LoVo (cell line): Measurements from ENCODE around the gene TTC31.

Experiments
- DNase-seq: peaks from one replicate; pipeline ENCODE4 v3.0.0-alpha.2; 2016; ENCODE audit warnings: low spot score

Gene TTC31

GRCh38 chr2:74526649-74527230 lies 43.9 kb downstream of the TTC31 start:
- DNase-seq, result no peak

- DNase-seq, result no peak
Measured at GRCh38 chr2:74527741-74528140, 44.9 kb downstream of the TTC31 start.

GRCh38 chr2:74528600-74529356 lies 45.9 kb downstream of the TTC31 start:
- DNase-seq, result no peak

GRCh38 chr2:74529357-74530238 lies 46.7 kb downstream of the TTC31 start, which contains the start of the genes AUP1 and HTRA2:
AUP1 (minus strand) TSS chr2:74529706; CDS start chr2:74529629, 77 bp downstream.
HTRA2 (plus strand) TSS chr2:74529933; CDS start chr2:74530007, 74 bp downstream.
- peak; percentile 99 for DNase-seq

- peak; percentile 33 for DNase-seq
Measured at GRCh38 chr2:74530239-74531187, 47.6 kb downstream of the TTC31 start.

- DNase-seq, result no peak
Measured at GRCh38 chr2:74531666-74532065, 48.8 kb downstream of the TTC31 start.

- DNase-seq, result peak; percentile 22
Measured at GRCh38 chr2:74532222-74532621, 49.3 kb downstream of the TTC31 start.

GRCh38 chr2:74533464-74533863 lies 50.6 kb downstream of the TTC31 start:
- DNase-seq, result no peak

GRCh38 chr2:74534411-74534810 lies 51.5 kb downstream of the TTC31 start:
- no peak for DNase-seq

GRCh38 chr2:74535440-74535965 lies 52.6 kb downstream of the TTC31 start:
- DNase-seq, result no peak

GRCh38 chr2:74536166-74536950 lies 53.5 kb downstream of the TTC31 start:
- no peak for DNase-seq

GRCh38 chr2:74537140-74537539 lies 54.3 kb downstream of the TTC31 start:
- no peak for DNase-seq

GRCh38 chr2:74538881-74539339 lies 56.0 kb downstream of the TTC31 start:
- no peak for DNase-seq

GRCh38 chr2:74540291-74540690 lies 57.4 kb downstream of the TTC31 start:
- no peak for DNase-seq

GRCh38 chr2:74542978-74543377 lies 60.1 kb downstream of the TTC31 start:
- no peak for DNase-seq
